Gastrocnemius medialis (tissue), 4 donors: ENCODE results near the gene ASB16. TPM values are rescaled to one million over a fixed set of nuclear protein-coding genes. Genes with fewer than 3 reads are reported as not detected.

Experiments
- ATAC-seq, 2 donors: fragments of 150-250 bp; one replicate each; pipeline ENCODE4 v1.9.1; 2016
- DNase-seq, 2 donors: peaks; one replicate each; pipeline ENCODE4 v3.0.0-alpha.2; 2019
- H3K27ac ChIP-seq, 4 donors: fragments of 200-600 bp; sonication (generic); 1 replicate in 1 of 4; 2 replicates in 3 of 4; pipeline ENCODE4 v1.5.1; 2016 to 2018; ENCODE audit warnings: mild to moderate bottlenecking in 2 of 4, moderate library complexity in 1 of 4
- H3K27me3 ChIP-seq, 3 donors: fragments of 200-600 bp; sonication (generic) in 2 of 3; 1 replicate in 1 of 3; 2 replicates in 2 of 3; pipeline versions ENCODE4 v1.5.1 to v1.6.0; 2016 to 2019; ENCODE audit warnings: mild to moderate bottlenecking in 1 of 3, moderate library complexity in 1 of 3
- H3K36me3 ChIP-seq, 2 donors: fragments of 200-600 bp; sonication (generic) in 1 of 2; one replicate each; pipeline ENCODE4 v1.5.1; 2017 to 2018
- H3K4me1 ChIP-seq, 2 donors: fragments of 200-600 bp; sonication (generic) in 1 of 2; one replicate each; pipeline ENCODE4 v1.5.1; 2016 to 2017; ENCODE audit warnings: mild to moderate bottlenecking in 2 of 2
- H3K4me3 ChIP-seq, 4 donors: fragments of 200-600 bp; sonication (generic) in 3 of 4; 1 replicate in 1 of 4; 2 replicates in 3 of 4; pipeline ENCODE4 v1.5.1; 2016 to 2019; ENCODE audit warnings: mild to moderate bottlenecking in 2 of 4
- H3K9me3 ChIP-seq, 3 donors: fragments of 200-600 bp; sonication (generic) in 2 of 3; 1 replicate in 1 of 3; 2 replicates in 2 of 3; pipeline ENCODE4 v1.5.1; 2016 to 2019
- POLR2A ChIP-seq, 2 donors: fragments of 450-650 bp; IDR thresholded peaks; one replicate each; pipeline ENCODE4 v1.6.1; 2017; ENCODE audit warnings: antibody characterized with exemption in 2 of 2, mild to moderate bottlenecking in 2 of 2, moderate library complexity in 2 of 2
- in situ Hi-C, 4 donors: fragments of 200-750 bp; cut with MboI; loops; one replicate each; pipeline versions ENCODE4 v1.15.0 to v1.8.0; 2017; ENCODE audit warnings: low sequenced_read_pairs in 4 of 4
- intact Hi-C: fragments of 100-400 bp; cut with DNase I; formaldehyde crosslinking; loops from one replicate; pipeline ENCODE4 v1.15.1; 2023; ENCODE audit warnings: low total_unique reads
- total RNA-seq, 4 donors: library from RNA; depleted of rRNA; stranded (reverse); fragments of >200 nt; gene quantifications; one replicate each; pipeline versions ENCODE4 v1.1.0 to v1.2.3, GENCODE V29; 2016
- TF ChIP-seq, protein P1 (sequence below), 5 experiments: fragments of 450-650 bp in 3 of 5; fragments of 200-600 bp in 2 of 5; sonication (generic) in 2 of 5; IDR thresholded peaks in 4 of 5; conservative IDR thresholded peaks in 1 of 5; 1 replicate in 4 of 5; 2 replicates in 1 of 5; pipeline ENCODE4 v1.5.1; 2016 to 2019; ENCODE audit warnings: antibody characterized with exemption in 5 of 5, mild to moderate bottlenecking in 3 of 5, moderate library complexity in 3 of 5

Gene ASB16
- total RNA-seq, 4 donors from 2014 or later, result 13.2 to 134 (median 34.2) TPM

DNA sequence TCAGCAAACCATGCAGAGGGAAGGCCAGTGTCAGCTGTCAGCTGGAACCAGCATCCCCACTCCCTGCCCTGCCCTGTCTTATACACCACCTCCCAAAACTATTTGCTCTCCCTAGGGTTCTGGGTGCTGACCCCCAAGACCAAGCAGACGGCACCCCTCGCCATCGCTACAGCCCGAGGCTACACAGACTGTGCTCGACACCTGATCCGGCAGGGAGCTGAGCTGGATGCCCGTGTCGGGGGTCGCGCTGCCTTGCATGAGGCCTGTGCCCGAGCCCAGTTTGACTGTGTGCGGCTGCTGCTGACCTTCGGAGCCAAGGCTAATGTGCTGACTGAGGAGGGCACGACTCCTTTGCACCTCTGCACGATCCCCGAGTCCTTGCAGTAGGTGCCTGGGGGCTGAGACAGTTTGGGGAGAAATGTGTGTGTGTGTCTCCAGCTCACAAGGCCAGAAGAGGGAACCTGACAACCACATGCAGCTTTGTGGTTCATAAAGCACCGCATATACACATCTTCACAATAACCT is 1.5 kb downstream of the ASB16 start:
- Histone ChIP-seq H3K36me3 (peaks cover 0 to 5% of the 10 kb centered on the region in 2 donors), H3K9me3 (no peaks in the 10 kb centered on the region), H3K27ac (peak overlapping the region; percentile 96 to 100 (median 99)), H3K4me3 (peak overlapping the region; percentile 60 to 82 (median 66)), H3K27me3 (no peaks in the 10 kb centered on the region), H3K4me1 (peaks cover 28 to 40% of the 10 kb centered on the region in 2 donors)
- no peak for DNase-seq
- TF ChIP-seq POLR2A (IDR thresholded peaks at IDR 0.05), result no peak
- TF ChIP-seq, protein P1, sequence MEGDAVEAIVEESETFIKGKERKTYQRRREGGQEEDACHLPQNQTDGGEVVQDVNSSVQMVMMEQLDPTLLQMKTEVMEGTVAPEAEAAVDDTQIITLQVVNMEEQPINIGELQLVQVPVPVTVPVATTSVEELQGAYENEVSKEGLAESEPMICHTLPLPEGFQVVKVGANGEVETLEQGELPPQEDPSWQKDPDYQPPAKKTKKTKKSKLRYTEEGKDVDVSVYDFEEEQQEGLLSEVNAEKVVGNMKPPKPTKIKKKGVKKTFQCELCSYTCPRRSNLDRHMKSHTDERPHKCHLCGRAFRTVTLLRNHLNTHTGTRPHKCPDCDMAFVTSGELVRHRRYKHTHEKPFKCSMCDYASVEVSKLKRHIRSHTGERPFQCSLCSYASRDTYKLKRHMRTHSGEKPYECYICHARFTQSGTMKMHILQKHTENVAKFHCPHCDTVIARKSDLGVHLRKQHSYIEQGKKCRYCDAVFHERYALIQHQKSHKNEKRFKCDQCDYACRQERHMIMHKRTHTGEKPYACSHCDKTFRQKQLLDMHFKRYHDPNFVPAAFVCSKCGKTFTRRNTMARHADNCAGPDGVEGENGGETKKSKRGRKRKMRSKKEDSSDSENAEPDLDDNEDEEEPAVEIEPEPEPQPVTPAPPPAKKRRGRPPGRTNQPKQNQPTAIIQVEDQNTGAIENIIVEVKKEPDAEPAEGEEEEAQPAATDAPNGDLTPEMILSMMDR (IDR thresholded peaks at IDR 0.05 in 4 of 5, conservative IDR thresholded peaks at IDR 0.05 in 1 of 5), result no peak
- intact Hi-C loops, result loop anchor here (5.0 kb wide), 1 partner anchor 40 kb away; no protein-coding TSS in a partner anchor
- in situ Hi-C loops, result loop anchor here in 1 of 4 donors (25.0 kb wide), 1 partner anchor 260 kb away; the partner anchor contains the start of gene MPP2
- ATAC-seq, result no peak

DNA sequence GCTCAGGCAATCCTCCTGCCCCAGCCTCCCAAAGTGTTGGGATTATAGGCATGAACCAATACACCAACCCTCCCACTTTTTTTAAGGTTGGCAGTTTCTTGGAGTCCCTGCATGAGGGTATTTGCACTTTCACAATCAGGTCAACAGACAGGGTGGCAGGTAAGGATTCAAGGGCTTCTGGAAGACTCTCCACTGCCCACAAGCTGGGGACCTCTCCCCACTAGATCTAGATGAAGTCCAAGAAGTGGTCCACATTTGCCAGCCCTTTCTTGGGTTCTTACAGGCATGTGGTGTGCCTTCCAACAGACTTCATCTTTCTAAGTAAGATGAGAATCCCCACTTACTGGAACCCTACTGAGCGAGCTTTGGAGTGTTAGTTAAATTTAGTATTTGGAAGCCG is 3.9 kb downstream of the ASB16 start:
- Histone ChIP-seq H3K9me3 (no peaks in the 10 kb centered on the region), H3K4me1 (peaks cover 24 to 26% of the 10 kb centered on the region in 2 donors), H3K36me3 (peaks cover 0 to 21% of the 10 kb centered on the region in 2 donors), H3K27ac (peak overlapping the region; percentile 54 to 100 (median 80)), H3K4me3 (no peak overlapping the region), H3K27me3 (no peaks in the 10 kb centered on the region)
- no peak for TF ChIP-seq POLR2A (IDR thresholded peaks at IDR 0.05)
- TF ChIP-seq, protein P1 (IDR thresholded peaks at IDR 0.05 in 4 of 5, conservative IDR thresholded peaks at IDR 0.05 in 1 of 5), result no peak
- DNase-seq, result no peak
- in situ Hi-C loops (loop anchor here in 1 of 4 donors (25.0 kb wide), 1 partner anchor 262 kb away; the partner anchor contains the start of gene MPP2), intact Hi-C loops (loop anchor here (5.0 kb wide), 1 partner anchor 38 kb away; no protein-coding TSS in a partner anchor)
- ATAC-seq, result no peak

DNA sequence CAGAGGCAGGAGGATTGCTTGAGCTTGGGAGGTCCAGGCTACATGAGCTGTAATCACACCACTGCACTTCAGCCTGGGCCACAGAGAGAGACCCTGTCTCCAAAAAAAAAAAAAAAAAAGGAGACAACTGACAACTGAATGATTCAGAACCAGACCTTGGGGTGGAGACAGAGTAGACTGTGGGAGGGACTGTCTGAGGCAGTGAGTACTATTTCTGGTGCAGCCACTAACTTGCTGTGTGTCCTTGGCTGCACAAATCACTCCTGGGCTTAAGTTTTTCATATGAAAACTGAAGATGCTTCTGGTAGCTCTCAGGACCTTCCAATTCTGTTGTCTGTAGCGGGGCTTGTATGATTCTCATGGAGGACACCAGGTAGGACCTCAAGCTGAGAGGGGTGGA is 5.8 kb downstream of the ASB16 start:
- peaks cover 0 to 21% of the 10 kb centered on the region in 2 donors for H3K36me3 ChIP-seq
- TF ChIP-seq, protein P1 (IDR thresholded peaks at IDR 0.05 in 4 of 5, conservative IDR thresholded peaks at IDR 0.05 in 1 of 5), result no peak
- TF ChIP-seq POLR2A (IDR thresholded peaks at IDR 0.05), result no peak
- H3K9me3 ChIP-seq, result no peaks in the 10 kb centered on the region
- intact Hi-C loops, result no loop called here
- H3K27me3 ChIP-seq, result no peaks in the 10 kb centered on the region
- in situ Hi-C loops, result no loop called here
- DNase-seq (no peak), ATAC-seq (no peak)
- H3K4me1 ChIP-seq, result peaks cover 17 to 18% of the 10 kb centered on the region in 2 donors
- peak overlapping the region in 2 of 4 donors; percentile 20 to 100 for H3K27ac ChIP-seq
- no peak overlapping the region for H3K4me3 ChIP-seq

DNA sequence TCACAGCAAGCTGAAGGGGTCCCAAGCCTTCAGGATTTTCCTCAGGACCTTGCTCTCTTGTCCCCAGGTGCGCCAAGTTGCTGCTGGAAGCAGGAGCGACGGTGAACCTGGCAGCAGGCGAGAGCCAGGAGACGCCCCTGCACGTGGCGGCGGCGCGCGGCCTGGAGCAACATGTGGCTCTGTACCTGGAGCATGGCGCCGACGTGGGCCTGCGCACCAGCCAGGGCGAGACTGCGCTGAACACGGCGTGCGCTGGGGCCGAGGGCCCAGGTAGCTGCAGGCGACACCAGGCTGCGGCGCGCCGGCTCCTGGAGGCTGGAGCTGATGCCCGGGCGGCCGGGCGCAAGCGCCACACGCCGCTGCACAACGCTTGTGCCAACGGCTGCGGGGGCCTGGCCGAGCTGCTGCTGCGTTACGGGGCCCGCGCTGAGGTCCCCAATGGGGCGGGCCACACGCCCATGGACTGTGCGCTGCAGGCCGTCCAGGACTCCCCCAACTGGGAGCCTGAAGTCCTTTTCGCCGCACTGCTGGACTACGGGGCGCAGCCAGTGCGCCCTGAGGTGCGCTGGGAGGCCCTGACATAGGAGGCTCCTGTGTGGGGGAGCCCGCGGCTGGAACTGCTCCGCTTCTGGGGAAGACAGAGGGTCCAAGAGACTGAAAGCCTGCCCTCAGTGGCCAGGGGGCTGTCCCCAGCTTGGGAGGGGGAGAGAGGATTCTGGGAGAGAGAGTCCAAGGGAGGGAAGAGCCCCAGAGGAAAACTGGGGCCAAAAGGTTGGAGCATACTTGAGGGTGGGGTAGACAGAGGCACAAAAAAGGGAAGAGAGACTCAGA is 6.4 kb downstream of the ASB16 start:
- Histone ChIP-seq H3K9me3 (no peaks in the 10 kb centered on the region), H3K4me1 (peaks cover 15 to 17% of the 10 kb centered on the region in 2 donors), H3K27ac (peak overlapping the region in 1 of 4 donors; percentile 51), H3K27me3 (no peaks in the 10 kb centered on the region), H3K4me3 (no peak overlapping the region), H3K36me3 (peaks cover 0 to 21% of the 10 kb centered on the region in 2 donors)
- TF ChIP-seq, protein P1 (IDR thresholded peaks at IDR 0.05 in 4 of 5, conservative IDR thresholded peaks at IDR 0.05 in 1 of 5), result no peak
- no peak for TF ChIP-seq POLR2A (IDR thresholded peaks at IDR 0.05)
- in situ Hi-C loops (no loop called here), intact Hi-C loops (no loop called here)
- DNase-seq (no peak), ATAC-seq (no peak)
